ENCODE measurements around the gene RYK.

RYK gene

GRCh38 chr3:134146666-134147065 is 104.0 kb downstream of the RYK start:
- no peak for DNase-seq

DNA sequence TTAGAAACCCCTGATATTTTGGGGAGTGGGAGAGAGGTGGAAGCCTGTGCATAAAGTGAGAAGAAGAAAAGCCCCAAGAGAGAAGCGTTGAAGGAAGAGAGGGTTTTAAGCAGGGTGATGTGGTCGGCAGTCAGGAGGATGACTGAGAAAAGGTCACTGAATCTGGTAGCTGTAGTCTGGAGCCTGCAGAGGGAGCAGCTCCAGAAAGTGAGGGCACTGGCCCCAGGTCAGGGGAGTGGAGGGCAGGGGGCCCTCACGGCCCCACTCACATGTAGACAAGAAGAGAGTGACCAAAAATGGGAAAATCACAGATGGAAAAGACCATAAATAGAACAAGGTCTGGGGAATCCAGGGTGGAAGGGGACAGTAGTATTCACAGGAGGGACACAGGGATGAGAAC is 105.5 kb downstream of the RYK start:
- DNase-seq: no peak

DNA sequence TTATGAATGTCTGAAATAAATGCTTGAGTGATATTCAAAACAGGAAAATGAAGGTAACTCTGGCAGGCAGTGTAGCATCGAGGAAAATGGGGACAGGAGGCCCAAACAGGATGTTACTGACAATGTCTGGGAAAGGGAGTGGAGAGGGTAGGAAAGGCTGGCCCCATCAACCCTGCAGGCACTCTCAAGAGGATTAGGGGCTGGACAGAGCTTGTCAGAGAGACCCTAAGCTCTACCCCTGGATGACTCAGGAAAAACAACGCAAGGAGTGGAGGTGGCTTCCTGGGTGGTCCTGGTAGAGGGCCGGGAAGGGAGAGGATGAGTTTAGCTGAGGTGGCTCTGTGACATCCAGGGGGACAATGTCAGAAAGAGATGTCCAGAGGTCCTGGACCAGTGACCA is 106.0 kb downstream of the RYK start:
- no peak for DNase-seq

- no peak for DNase-seq
These were observed 106.7 kb downstream of the RYK start for GRCh38 chr3:134143828-134144401.

DNA sequence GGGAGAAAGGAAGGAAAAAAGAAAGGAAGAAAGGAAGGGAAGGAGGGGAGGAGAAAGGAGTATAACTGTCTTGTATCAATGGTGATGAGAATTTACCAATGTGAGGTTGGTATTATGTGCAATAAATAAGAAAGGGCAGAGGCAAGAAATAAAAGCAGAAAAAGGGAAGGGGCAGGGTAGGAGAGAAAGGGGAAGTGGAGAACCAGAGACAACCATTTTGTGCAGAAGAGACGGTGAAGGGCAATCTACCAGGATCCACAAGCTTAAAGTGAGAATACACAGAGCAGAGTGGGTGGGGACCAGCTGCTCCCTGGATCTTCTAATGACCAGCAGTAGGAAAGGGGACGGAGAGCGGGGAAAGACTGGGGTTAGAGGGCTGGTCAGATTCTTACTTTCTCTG is 114.1 kb downstream of the RYK start:
- no peak for DNase-seq

- no peak for DNase-seq
These were observed 115.8 kb downstream of the RYK start for GRCh38 chr3:134134698-134135415.

GRCh38 chr3:134134240-134134639 is 116.4 kb downstream of the RYK start:
- DNase-seq: no peak

DNA sequence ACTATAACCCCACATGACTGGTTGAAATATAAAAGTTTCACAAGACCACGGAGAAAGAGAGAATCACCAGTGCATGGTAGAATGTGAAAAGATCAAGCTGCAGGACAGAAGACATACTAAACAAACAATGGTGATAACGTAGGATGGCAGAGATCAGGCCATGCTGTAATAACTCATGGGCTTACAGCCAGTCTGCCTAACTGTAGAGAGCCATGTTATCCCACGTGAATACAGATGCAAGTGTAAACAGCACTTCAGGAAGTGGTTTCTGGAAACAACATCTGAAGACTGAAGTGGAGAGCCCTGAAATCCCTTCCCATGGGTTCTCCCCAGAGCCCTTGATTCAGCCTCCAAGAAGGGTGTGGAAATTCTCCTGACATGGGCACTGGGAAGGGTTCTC is 117.7 kb downstream of the RYK start:
- DNase-seq: no peak

- DNase-seq: no peak
These were observed 124.5 kb downstream of the RYK start for GRCh38 chr3:134126153-134126552.

- no peak for DNase-seq
These were observed 135.9 kb downstream of the RYK start for GRCh38 chr3:134114726-134115125.

- no peak for DNase-seq
These were observed 139.0 kb downstream of the RYK start for GRCh38 chr3:134111616-134112015.

GRCh38 chr3:134110963-134111362 is 139.7 kb downstream of the RYK start:
- DNase-seq: no peak

Measured in NCI-H2081 treated with DMSO at 0.1 percent for 48 hours (cell line).